HL-60 (cell line): Measurements from ENCODE around the gene AHDC1.

Source experiments
- CTCF ChIP-seq: IDR thresholded peaks from one replicate; pipeline ENCODE4 v1.5.1; 2011; ENCODE audit warnings: low read length, control low read depth, inconsistent platforms; ENCODE audit not compliant: insufficient read depth
- GABPA ChIP-seq: IDR thresholded peaks from 2 replicates; pipeline ENCODE4 v1.6.1; 2012; ENCODE audit warnings: low read depth
- POLR2AphosphoS5 ChIP-seq: IDR thresholded peaks from 2 replicates; pipeline ENCODE4 v1.6.1; 2012; ENCODE audit warnings: low read depth
- REST ChIP-seq: IDR thresholded peaks from 2 replicates; pipeline ENCODE4 v1.6.1; 2012; ENCODE audit warnings: low read depth; ENCODE audit not compliant: insufficient replicate concordance
- SPI1 ChIP-seq: IDR thresholded peaks from 2 replicates; pipeline ENCODE4 v1.6.1; 2012; ENCODE audit warnings: low read depth, mild to moderate bottlenecking, borderline replicate concordance

- no peak for TF ChIP-seq REST
- no peak for TF ChIP-seq CTCF
- TF ChIP-seq POLR2AphosphoS5: no peak
- TF ChIP-seq SPI1: no peak
- no peak for TF ChIP-seq GABPA
Observed at GRCh38 chr1:27543284-27543683, 60.7 kb downstream of the AHDC1 start.
